Gastroesophageal sphincter (tissue), 3 donors: ENCODE results near the gene UIMC1.

Experiments
- CTCF ChIP-seq, 4 experiments: fragments of 200-600 bp in 2 of 4; fragments of 450-650 bp in 2 of 4; sonication (generic) in 1 of 4; IDR thresholded peaks; one replicate each; pipeline ENCODE4 v1.5.1; 2017 to 2019; ENCODE audit warnings: antibody characterized with exemption in 4 of 4, mild to moderate bottlenecking in 2 of 4, moderate library complexity in 2 of 4
- POLR2AphosphoS5 ChIP-seq: sonication (generic); formaldehyde crosslinking; IDR thresholded peaks from one replicate; pipeline ENCODE4 v1.6.1; 2017; ENCODE audit warnings: antibody characterized with exemption

- TF ChIP-seq POLR2AphosphoS5 (no peak), CTCF (IDR thresholded peaks at IDR 0.05) (no peak)
Observed at GRCh38 chr5:176994460-176995121, 12.0 kb downstream of the UIMC1 start.
